Measurements from ENCODE around the gene EXT2. TPM values are rescaled to one million over a fixed set of nuclear protein-coding genes. Genes with fewer than 3 reads are reported as not detected.
A peak's percentile ranks its signal among the peaks of the same experiment; 100 is the strongest.

Gene EXT2
- total RNA-seq, 1 experiment from 2014 or later = 77.0 TPM

- peak overlapping the region; percentile 46 for H3K4me2 ChIP-seq (ENCODE audit: low read length)
- no peak overlapping the region for H3K9ac ChIP-seq (ENCODE audit: low read length)
- no peak overlapping the region for H3K27ac ChIP-seq (ENCODE audit: low read length)
- no peaks in the 10 kb centered on the region for H3K9me3 ChIP-seq (ENCODE audit: low read length)
- H2AFZ ChIP-seq (ENCODE audit: low read length) = no peak overlapping the region
- peaks cover 12% of the 10 kb centered on the region for H4K20me1 ChIP-seq (ENCODE audit: low read length)
- ATAC-seq (no peak), DNase-seq (no peak)
- intact Hi-C loops (cut with micrococcal nuclease) = loop anchor here (10.0 kb wide), 2 partner anchors 146 to 326 kb away; no protein-coding TSS in a partner anchor
- H3K36me3 ChIP-seq (ENCODE audit: low read depth, low read length) = no peaks in the 10 kb centered on the region
- no peaks in the 10 kb centered on the region for H3K79me2 ChIP-seq (ENCODE audit: low read length)
- TF ChIP-seq EZH2 (IDR thresholded peaks at IDR 0.05; ENCODE audit: low read length, unreplicated experiment) = no peak
- no peak for TF ChIP-seq EZH2phosphoT487 (IDR thresholded peaks at IDR 0.05; ENCODE audit: borderline replicate concordance, low read length)
- TF ChIP-seq, protein P1, sequence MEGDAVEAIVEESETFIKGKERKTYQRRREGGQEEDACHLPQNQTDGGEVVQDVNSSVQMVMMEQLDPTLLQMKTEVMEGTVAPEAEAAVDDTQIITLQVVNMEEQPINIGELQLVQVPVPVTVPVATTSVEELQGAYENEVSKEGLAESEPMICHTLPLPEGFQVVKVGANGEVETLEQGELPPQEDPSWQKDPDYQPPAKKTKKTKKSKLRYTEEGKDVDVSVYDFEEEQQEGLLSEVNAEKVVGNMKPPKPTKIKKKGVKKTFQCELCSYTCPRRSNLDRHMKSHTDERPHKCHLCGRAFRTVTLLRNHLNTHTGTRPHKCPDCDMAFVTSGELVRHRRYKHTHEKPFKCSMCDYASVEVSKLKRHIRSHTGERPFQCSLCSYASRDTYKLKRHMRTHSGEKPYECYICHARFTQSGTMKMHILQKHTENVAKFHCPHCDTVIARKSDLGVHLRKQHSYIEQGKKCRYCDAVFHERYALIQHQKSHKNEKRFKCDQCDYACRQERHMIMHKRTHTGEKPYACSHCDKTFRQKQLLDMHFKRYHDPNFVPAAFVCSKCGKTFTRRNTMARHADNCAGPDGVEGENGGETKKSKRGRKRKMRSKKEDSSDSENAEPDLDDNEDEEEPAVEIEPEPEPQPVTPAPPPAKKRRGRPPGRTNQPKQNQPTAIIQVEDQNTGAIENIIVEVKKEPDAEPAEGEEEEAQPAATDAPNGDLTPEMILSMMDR (conservative IDR thresholded peaks at IDR 0.05; ENCODE audit: low read depth, low read length) = no peak
- H3K4me1 ChIP-seq (ENCODE audit: insufficient read depth, low read length) = peaks cover 62% of the 10 kb centered on the region
- no peaks in the 10 kb centered on the region for H3K9me2 ChIP-seq (replicated peaks; ENCODE audit: low read length)
- no TSS peak for BruUV-seq (replicated peaks)
- POLR2A ChIA-PET (ENCODE audit: unreplicated experiment) = no interaction called here
- no peaks in the 10 kb centered on the region for H3K27me3 ChIP-seq (ENCODE audit: low read length)
- H3F3A ChIP-seq (ENCODE audit: low read length, unreplicated experiment) = peaks cover 5% of the 10 kb centered on the region
- CTCF ChIA-PET = no interaction called here
- no peak overlapping the region for H3K4me3 ChIP-seq (ENCODE audit: low read length)
Measured at GRCh38 chr11:44138980-44139379, 43.5 kb downstream of the EXT2 start.

GRCh38 chr11:44139565-44140330 lies 44.3 kb downstream of the EXT2 start:
- Histone ChIP-seq H3K9ac (ENCODE audit: low read length) (peak overlapping the region; percentile 14; the same call in 1 of the 2 replicates), H3K27me3 (ENCODE audit: low read length) (no peaks in the 10 kb centered on the region), H3K4me2 (ENCODE audit: low read length) (peak overlapping the region; percentile 64), H3K4me1 (ENCODE audit: insufficient read depth, low read length) (peaks cover 68% of the 10 kb centered on the region), H4K20me1 (ENCODE audit: low read length) (peaks cover 15% of the 10 kb centered on the region), H2AFZ (ENCODE audit: low read length) (no peak overlapping the region), H3K79me2 (ENCODE audit: low read length) (no peaks in the 10 kb centered on the region), H3K36me3 (ENCODE audit: low read depth, low read length) (no peaks in the 10 kb centered on the region), H3K9me3 (ENCODE audit: low read length) (no peaks in the 10 kb centered on the region), H3K9me2 (replicated peaks; ENCODE audit: low read length) (no peaks in the 10 kb centered on the region), H3K27ac (ENCODE audit: low read length) (peak overlapping the region; percentile 81), H3F3A (ENCODE audit: low read length, unreplicated experiment) (peaks cover 5% of the 10 kb centered on the region), H3K4me3 (ENCODE audit: low read length) (peak overlapping the region; percentile 19; the same call in 1 of the 2 replicates)
- no TSS peak for BruUV-seq (replicated peaks)
- POLR2A ChIA-PET (ENCODE audit: unreplicated experiment) = interaction anchor here (0.6 kb wide), 1 partner anchor 28 kb away, joined by 6 read pairs; no protein-coding TSS in a partner anchor
- ATAC-seq = no peak
- intact Hi-C loops (cut with micrococcal nuclease) = loop anchor here (2.0 to 10.0 kb wide), 5 partner anchors 29 to 325 kb away; no protein-coding TSS in a partner anchor
- TF ChIP-seq EZH2phosphoT487 (IDR thresholded peaks at IDR 0.05; ENCODE audit: borderline replicate concordance, low read length) = no peak
- TF ChIP-seq EZH2 (IDR thresholded peaks at IDR 0.05; ENCODE audit: low read length, unreplicated experiment) = no peak
- TF ChIP-seq, protein P1 (conservative IDR thresholded peaks at IDR 0.05; ENCODE audit: low read depth, low read length) = no peak
- no peak for DNase-seq
- CTCF ChIA-PET = interaction anchor here (0.6 kb wide), 1 partner anchor 420 kb away, joined by 3 read pairs; no protein-coding TSS in a partner anchor
